OCI-LY1 (cell line): ENCODE measurements around the gene BMP7.

Experiments
- H2AFZ ChIP-seq: fragments of 200-600 bp; sonication (generic), shearing (Covaris generic); 2 replicates; pipeline ENCODE4 v1.6.0; 2014; ENCODE audit warnings: antibody characterized with exemption, mild to moderate bottlenecking, low read length
- H3F3A ChIP-seq: fragments of 200-600 bp; sonication (generic), shearing (Covaris generic); 2 replicates; pipeline ENCODE4 v1.6.0; 2014; ENCODE audit warnings: mild to moderate bottlenecking, antibody characterized with exemption, low read length, moderate library complexity; ENCODE audit not compliant: insufficient read depth
- H3K27ac ChIP-seq: fragments of 200-600 bp; sonication (generic); 2 replicates; pipeline ENCODE4 v1.5.1; 2014; ENCODE audit warnings: low read length, mixed run types, mild to moderate bottlenecking, low read depth; ENCODE audit not compliant: poor library complexity, severe bottlenecking
- H3K27me3 ChIP-seq: fragments of 200-600 bp; sonication (generic); 2 replicates; pipeline ENCODE4 v1.6.0; 2014; ENCODE audit warnings: antibody characterized with exemption, mild to moderate bottlenecking, low read length, moderate library complexity; ENCODE audit not compliant: insufficient read depth
- H3K36me3 ChIP-seq: fragments of 200-600 bp; sonication (generic); 2 replicates; pipeline ENCODE4 v1.6.1; 2014; ENCODE audit warnings: mild to moderate bottlenecking, antibody characterized with exemption, low read length, moderate library complexity, mixed read lengths; ENCODE audit not compliant: insufficient read depth
- H3K4me1 ChIP-seq: fragments of 200-600 bp; sonication (generic); 2 replicates; pipeline ENCODE4 v1.5.1; 2014; ENCODE audit warnings: mild to moderate bottlenecking, low read length, moderate library complexity; ENCODE audit not compliant: insufficient read depth, severe bottlenecking
- H3K4me2 ChIP-seq: fragments of 200-600 bp; sonication (generic), shearing (Covaris generic); 2 replicates; pipeline ENCODE4 v1.6.1; 2014; ENCODE audit warnings: low read length
- H3K4me3 ChIP-seq: fragments of 200-600 bp; sonication (generic); 2 replicates; pipeline ENCODE4 v1.5.1; 2014; ENCODE audit warnings: low read length, low read depth, mild to moderate bottlenecking, mixed read lengths; ENCODE audit not compliant: poor library complexity, severe bottlenecking
- H3K79me2 ChIP-seq: fragments of 200-600 bp; shearing (Covaris generic); 2 replicates; pipeline ENCODE4 v1.6.1; 2016; ENCODE audit warnings: mixed run types, low read length, mixed read lengths; ENCODE audit not compliant: insufficient read depth
- H3K9ac ChIP-seq: fragments of 200-600 bp; sonication (generic), shearing (Covaris generic); 2 replicates; pipeline ENCODE4 v1.6.1; 2014; ENCODE audit warnings: mild to moderate bottlenecking, low read length, mixed read lengths
- H3K9me2 ChIP-seq: fragments of 200-600 bp; sonication (generic), shearing (Covaris generic); 2 replicates; pipeline ENCODE4 v1.6.1; 2014; ENCODE audit warnings: low read depth, mild to moderate bottlenecking, low read length, mixed read lengths
- H3K9me3 ChIP-seq: fragments of 200-600 bp; shearing (Covaris generic); 2 replicates; pipeline ENCODE4 v1.6.1; 2014; ENCODE audit warnings: low read length, mixed read lengths
- H4K20me1 ChIP-seq: fragments of 200-600 bp; sonication (generic), shearing (Covaris generic); 2 replicates; pipeline ENCODE4 v1.6.0; 2016; ENCODE audit warnings: mild to moderate bottlenecking, low read length; ENCODE audit not compliant: insufficient read depth
- CTCF ChIP-seq: fragments of 200-600 bp; sonication (generic), shearing (Covaris generic); IDR thresholded peaks from 2 replicates; pipeline ENCODE4 v1.5.1; 2017; ENCODE audit warnings: mild to moderate bottlenecking, antibody characterized with exemption, low read length, moderate library complexity, mixed read lengths
- EZH2 ChIP-seq: fragments of 200-600 bp; sonication (generic), shearing (Covaris generic); IDR thresholded peaks from 2 replicates; pipeline ENCODE4 v1.8.0; 2017; ENCODE audit warnings: borderline replicate concordance, mixed run types, mild to moderate bottlenecking, antibody characterized with exemption, low read length, moderate library complexity, mixed read lengths

BMP7 gene

GRCh38 chr20:57255183-57255582, 11.3 kb downstream of the BMP7 start:
- H2AFZ ChIP-seq, result no peak overlapping the region
- peak overlapping the region; percentile 5 for H3K4me3 ChIP-seq
- peak overlapping the region; percentile 40; the same call in 1 of the 2 replicates for H3K4me2 ChIP-seq
- peaks cover 100% of the 10 kb centered on the region for H3K79me2 ChIP-seq
- no peak overlapping the region for H3K9ac ChIP-seq
- no peaks in the 10 kb centered on the region for H3K9me3 ChIP-seq
- TF ChIP-seq EZH2 (no peak), CTCF (no peak)
- H3K4me1 ChIP-seq, result peaks cover 99% of the 10 kb centered on the region
- H3F3A ChIP-seq, result no peaks in the 10 kb centered on the region
- no peaks in the 10 kb centered on the region for H3K9me2 ChIP-seq
- peak overlapping the region; percentile 80 for H3K27ac ChIP-seq
- peaks cover 83% of the 10 kb centered on the region; the same call in 1 of the 2 replicates for H3K36me3 ChIP-seq
- H4K20me1 ChIP-seq, result no peaks in the 10 kb centered on the region
- no peaks in the 10 kb centered on the region for H3K27me3 ChIP-seq

- H3K27me3 ChIP-seq, result no peaks in the 10 kb centered on the region
- H3K4me3 ChIP-seq, result peak overlapping the region; percentile 28
- H3F3A ChIP-seq, result no peaks in the 10 kb centered on the region
- peaks cover 97% of the 10 kb centered on the region for H3K4me1 ChIP-seq
- no peak for TF ChIP-seq EZH2
- TF ChIP-seq CTCF, result no peak
- H3K4me2 ChIP-seq, result peak overlapping the region; percentile 53
- H3K79me2 ChIP-seq, result peaks cover 98% of the 10 kb centered on the region
- H3K9me2 ChIP-seq, result no peaks in the 10 kb centered on the region
- H2AFZ ChIP-seq, result no peak overlapping the region
- H3K9me3 ChIP-seq, result no peaks in the 10 kb centered on the region
- H3K9ac ChIP-seq, result peak overlapping the region; percentile 26; the same call in 1 of the 2 replicates
- H3K27ac ChIP-seq, result peak overlapping the region; percentile 76
- H3K36me3 ChIP-seq, result peaks cover 80% of the 10 kb centered on the region
- H4K20me1 ChIP-seq, result no peaks in the 10 kb centered on the region
Observed at GRCh38 chr20:57252559-57253162, 13.8 kb downstream of the BMP7 start.

- Histone ChIP-seq H3K9ac (peak overlapping the region; percentile 26; the same call in 1 of the 2 replicates), H3K9me2 (no peaks in the 10 kb centered on the region), H3K27ac (peak overlapping the region; percentile 76), H3F3A (no peaks in the 10 kb centered on the region), H3K4me3 (peak overlapping the region; percentile 32), H3K4me2 (peak overlapping the region; percentile 53), H3K4me1 (peaks cover 98% of the 10 kb centered on the region), H4K20me1 (no peaks in the 10 kb centered on the region), H3K79me2 (peaks cover 98% of the 10 kb centered on the region), H2AFZ (no peak overlapping the region), H3K27me3 (no peaks in the 10 kb centered on the region), H3K9me3 (no peaks in the 10 kb centered on the region), H3K36me3 (peaks cover 82% of the 10 kb centered on the region)
- TF ChIP-seq EZH2 (no peak), CTCF (no peak)
Observed at GRCh38 chr20:57251949-57252348, 14.5 kb downstream of the BMP7 start.
